Kidney (tissue), 14 donors: ENCODE data around the gene CPHXL2. TPM values are rescaled to one million over a fixed set of nuclear protein-coding genes. Genes with fewer than 3 reads are reported as not detected.

ENCODE experiments used
- DNase-seq, 5 donors: peaks; one replicate each; pipeline ENCODE4 v3.0.0-alpha.2; 2013 to 2020
- FAIRE-seq: peaks from 2 replicates; lab custom pipeline; 2012; peaks lifted over from hg19 to GRCh38; lab: Jason Lieb, UNC
- H3K27ac ChIP-seq, 2 donors: one replicate each; pipeline ENCODE4 v1.7.0; 2013; ENCODE audit warnings: low read depth in 2 of 2, low read length in 2 of 2, inconsistent platforms in 1 of 2
- H3K27me3 ChIP-seq: one replicate; pipeline ENCODE4 v1.7.1; 2013; ENCODE audit warnings: low read length, inconsistent platforms; ENCODE audit not compliant: control insufficient read depth, insufficient read depth
- H3K36me3 ChIP-seq, 3 donors: one replicate each; pipeline versions ENCODE4 v1.7.0 to v1.7.1; 2013; ENCODE audit warnings: low read length in 3 of 3, control low read depth in 1 of 3, inconsistent platforms in 1 of 3; ENCODE audit not compliant: insufficient read depth in 3 of 3, control insufficient read depth in 2 of 3
- H3K4me1 ChIP-seq, 3 donors: one replicate each; pipeline versions ENCODE4 v1.7.0 to v1.7.1; 2013; ENCODE audit warnings: low read length in 3 of 3, inconsistent platforms in 1 of 3, low read depth in 1 of 3; ENCODE audit not compliant: control insufficient read depth in 2 of 3, insufficient read depth in 2 of 3
- H3K4me3 ChIP-seq, 3 donors: one replicate each; pipeline versions ENCODE4 v1.7.0 to v1.8.1; 2013; ENCODE audit warnings: low read length in 3 of 3, control low read depth in 1 of 3, inconsistent platforms in 1 of 3
- H3K9ac ChIP-seq, 3 donors: one replicate each; pipeline versions ENCODE4 v1.7.0 to v1.7.1; 2013; ENCODE audit warnings: low read length in 3 of 3, control low read depth in 1 of 3, inconsistent platforms in 1 of 3
- H3K9me3 ChIP-seq, 3 donors: one replicate each; pipeline versions ENCODE4 v1.7.0 to v1.7.1; 2013; ENCODE audit warnings: low read length in 3 of 3, control low read depth in 1 of 3, inconsistent platforms in 1 of 3; ENCODE audit not compliant: control insufficient read depth in 2 of 3, insufficient read depth in 1 of 3
- CTCF ChIP-seq: IDR thresholded peaks from 3 replicates; pipeline ENCODE4 v1.5.1; 2012; ENCODE audit warnings: mild to moderate bottlenecking, moderate library complexity, borderline replicate concordance; ENCODE audit not compliant: insufficient read depth; ENCODE audit errors: extremely low read depth
- intact Hi-C: fragments of 100-400 bp; cut with DNase I; formaldehyde crosslinking; loops from one replicate; pipeline ENCODE4 v1.11.1; 2022
- polyA plus RNA-seq: library from polyadenylated mRNA; stranded (reverse); fragments of 350-450 nt; fragmentation: Illumina TruSeq; extraction: RNeasy Lipid Tissue Mini Kit (QIAGEN cat#74804); gene quantifications from one replicate; pipeline ENCODE4 v1.2.3, GENCODE V29; 2014; ENCODE audit warnings: low read depth, low replicate concordance; ENCODE audit not compliant: insufficient read depth
- total RNA-seq: library from RNA; stranded (reverse); fragmentation: NEBNext Ultra II Directional; extraction: Animal tissue kit (Norgen Biotek cat#: 25700); gene quantifications from one replicate; pipeline ENCODE4 v1.2.1, GENCODE V29; 2021
- donor health status: control.
- donor health status: control.
- donor health status: control.
- donor health status: control.
- donor health status: control.
- donor health status: DM: yes; HTN: yes; CAD: no.
- donor health status: Normal renal cell carcinoma (clear cell type).

The CPHXL2 gene
- total and polyA plus RNA-seq, 2 donors from 2014 or later = not detected

GRCh38 chr16:75660726-75661302 lies 16.0 kb downstream of the CPHXL2 start:
- Histone ChIP-seq H3K9me3 (no peaks in the 10 kb centered on the region), H3K4me3 (no peak overlapping the region), H3K27me3 (no peaks in the 10 kb centered on the region), H3K27ac (no peak overlapping the region), H3K9ac (no peak overlapping the region), H3K36me3 (peaks cover 7 to 25% (median 20%) of the 10 kb centered on the region in 3 donors), H3K4me1 (peaks cover 0 to 2% (median 0%) of the 10 kb centered on the region in 3 donors)
- FAIRE-seq = no peak
- DNase-seq = no peak
- no peak for TF ChIP-seq CTCF
- intact Hi-C loops = no loop called here

GRCh38 chr16:75660321-75660720 lies 16.5 kb downstream of the CPHXL2 start:
- no peaks in the 10 kb centered on the region for H3K9me3 ChIP-seq
- peaks cover 12 to 30% (median 24%) of the 10 kb centered on the region in 3 donors for H3K36me3 ChIP-seq
- no peak for TF ChIP-seq CTCF
- FAIRE-seq = no peak
- peaks cover 0 to 2% (median 0%) of the 10 kb centered on the region in 3 donors for H3K4me1 ChIP-seq
- H3K27me3 ChIP-seq = no peaks in the 10 kb centered on the region
- no peak overlapping the region for H3K9ac ChIP-seq
- no peak overlapping the region for H3K27ac ChIP-seq
- intact Hi-C loops = no loop called here
- H3K4me3 ChIP-seq = no peak overlapping the region
- no peak for DNase-seq

DNA sequence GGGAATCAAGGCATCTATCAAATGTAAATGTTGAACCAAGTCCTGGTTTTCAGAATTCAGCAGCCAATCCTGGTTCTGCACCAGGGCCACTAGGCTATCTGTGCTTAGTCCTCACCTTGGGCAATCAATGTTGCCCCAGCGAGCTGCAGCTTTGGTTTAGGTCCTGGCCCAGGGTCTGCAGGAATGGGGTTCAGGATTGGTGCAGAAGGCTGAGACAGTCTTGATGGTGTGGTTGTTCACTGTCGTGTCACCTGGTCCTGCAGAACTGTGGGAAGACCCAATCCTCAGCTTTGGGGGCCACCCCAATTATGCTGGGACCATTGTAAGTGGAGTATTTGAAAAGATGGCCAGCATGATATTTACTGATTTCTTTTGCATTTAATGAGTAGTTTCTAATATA lies 18.6 kb downstream of the CPHXL2 start:
- no peak overlapping the region for H3K9ac ChIP-seq
- FAIRE-seq = no peak
- TF ChIP-seq CTCF = no peak
- H3K36me3 ChIP-seq = peaks cover 13 to 39% (median 29%) of the 10 kb centered on the region in 3 donors
- intact Hi-C loops = loop anchor here (10.0 kb wide), 1 partner anchor 107 kb away; no protein-coding TSS in a partner anchor
- no peak overlapping the region for H3K27ac ChIP-seq
- H3K4me3 ChIP-seq = no peak overlapping the region
- no peaks in the 10 kb centered on the region for H3K9me3 ChIP-seq
- H3K27me3 ChIP-seq = no peaks in the 10 kb centered on the region
- peaks cover 0 to 5% (median 0%) of the 10 kb centered on the region in 3 donors for H3K4me1 ChIP-seq
- DNase-seq = no peak

DNA sequence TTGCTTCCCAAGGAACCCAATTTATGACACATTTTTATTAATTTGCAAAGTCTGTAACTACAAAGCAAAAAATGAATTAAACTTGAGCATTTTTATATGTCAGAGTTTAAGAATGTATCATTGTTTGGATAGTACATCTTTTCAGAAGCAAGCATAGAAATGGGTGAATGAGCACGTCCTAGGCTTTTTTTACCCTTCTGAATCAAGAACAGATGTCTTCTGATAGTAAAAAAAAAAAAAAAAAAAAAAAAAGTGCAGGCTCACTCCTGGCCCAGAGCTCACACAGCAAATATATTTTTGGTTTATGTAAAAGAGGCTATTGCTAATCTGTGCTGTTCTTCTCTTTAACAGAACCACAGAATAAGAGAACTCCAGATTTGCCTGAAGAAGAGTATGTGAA lies 22.9 kb downstream of the CPHXL2 start:
- no peak overlapping the region for H3K27ac ChIP-seq

More for the DNA sequence above, 22.9 kb downstream of the CPHXL2 start:
- H3K27me3 ChIP-seq = no peaks in the 10 kb centered on the region
- H3K9ac ChIP-seq = no peak overlapping the region
- FAIRE-seq = no peak
- no peak for TF ChIP-seq CTCF
- peaks cover 0 to 13% (median 3%) of the 10 kb centered on the region in 3 donors for H3K4me1 ChIP-seq
- no peak overlapping the region for H3K4me3 ChIP-seq
- H3K9me3 ChIP-seq = no peaks in the 10 kb centered on the region
- peaks cover 14 to 33% (median 20%) of the 10 kb centered on the region in 3 donors for H3K36me3 ChIP-seq
- no peak for DNase-seq
- intact Hi-C loops = loop anchor here (10.0 kb wide), 1 partner anchor 111 kb away; no protein-coding TSS in a partner anchor
